M059J (cell line): ENCODE measurements around the gene EXPH5. TPM values are rescaled to one million over a fixed set of nuclear protein-coding genes. Genes with fewer than 3 reads are reported as not detected.

Source experiments
- DNase-seq: peaks from one replicate; pipeline ENCODE4 v3.0.0-alpha.2; 2012; ENCODE audit warnings: low read depth
- total RNA-seq: library from RNA; depleted of rRNA; stranded (reverse); fragments of >200 nt; shearing (Covaris generic); gene quantifications from 2 replicates; pipeline ENCODE4 v1.2.3, GENCODE V29; 2014

The EXPH5 gene
- total RNA-seq, 1 experiment from 2014 or later = 2.3 TPM

GRCh38 chr11:108561535-108561991 lies 32.0 kb downstream of the EXPH5 start:
- peak; percentile 80 for DNase-seq

- peak; percentile 55 for DNase-seq
These were observed 33.7 kb downstream of the EXPH5 start for GRCh38 chr11:108559904-108560303.

- DNase-seq = peak; percentile 70
These were observed 34.2 kb downstream of the EXPH5 start for GRCh38 chr11:108559340-108559739.

GRCh38 chr11:108558222-108558621 lies 35.3 kb downstream of the EXPH5 start:
- DNase-seq = no peak

GRCh38 chr11:108556019-108556418 lies 37.5 kb downstream of the EXPH5 start:
- DNase-seq = no peak

GRCh38 chr11:108551651-108552462 lies 41.7 kb downstream of the EXPH5 start:
- DNase-seq = no peak

GRCh38 chr11:108549319-108549885 lies 44.2 kb downstream of the EXPH5 start:
- DNase-seq = no peak

- no peak for DNase-seq
These were observed 47.6 kb downstream of the EXPH5 start for GRCh38 chr11:108545909-108546501.

- no peak for DNase-seq
These were observed 50.1 kb downstream of the EXPH5 start for GRCh38 chr11:108543316-108543964.

- DNase-seq = no peak
These were observed 52.0 kb downstream of the EXPH5 start for GRCh38 chr11:108541531-108541930.

GRCh38 chr11:108538502-108538901 lies 55.1 kb downstream of the EXPH5 start:
- no peak for DNase-seq

GRCh38 chr11:108538022-108538424 lies 55.5 kb downstream of the EXPH5 start:
- peak; percentile 31 for DNase-seq

- DNase-seq = no peak
These were observed 56.8 kb downstream of the EXPH5 start for GRCh38 chr11:108536783-108537182.

GRCh38 chr11:108535384-108535955 lies 58.1 kb downstream of the EXPH5 start:
- no peak for DNase-seq

GRCh38 chr11:108534274-108534882 lies 59.2 kb downstream of the EXPH5 start:
- DNase-seq = no peak

- no peak for DNase-seq
These were observed 63.1 kb downstream of the EXPH5 start for GRCh38 chr11:108530426-108530825.

- no peak for DNase-seq
These were observed 66.2 kb downstream of the EXPH5 start for GRCh38 chr11:108527382-108527781.

- no peak for DNase-seq
These were observed 68.4 kb downstream of the EXPH5 start for GRCh38 chr11:108525161-108525560.

GRCh38 chr11:108524422-108524821 lies 69.1 kb downstream of the EXPH5 start:
- DNase-seq = no peak

GRCh38 chr11:108522318-108522717 lies 71.2 kb downstream of the EXPH5 start:
- DNase-seq = no peak

- peak; percentile 21 for DNase-seq
These were observed 75.0 kb downstream of the EXPH5 start for GRCh38 chr11:108518581-108518980.

GRCh38 chr11:108516125-108516524 lies 77.4 kb downstream of the EXPH5 start:
- no peak for DNase-seq
